RPMI8226 (cell line): ENCODE measurements around the gene CTDSP1.
A peak's percentile ranks its signal among the peaks of the same experiment; 100 is the strongest.

Experiments used
- DNase-seq: peaks from one replicate; pipeline ENCODE4 v3.0.0-alpha.2; 2015

The CTDSP1 gene

GRCh38 chr2:218399391-218400166 is at the start of gene CTDSP1:
TSS of gene CTDSP1 (plus strand) at chr2:218399868. CDS start at chr2:218400091, 223 bp downstream.
- peak; percentile 94 for DNase-seq

- no peak for DNase-seq
Measured at GRCh38 chr2:218354045-218354444, 45.6 kb upstream of the CTDSP1 start.

GRCh38 chr2:218354850-218355443 is 44.7 kb upstream of the CTDSP1 start:
- no peak for DNase-seq

- DNase-seq = no peak
Measured at GRCh38 chr2:218357236-218358177, 42.2 kb upstream of the CTDSP1 start.

GRCh38 chr2:218360453-218360852 is 39.2 kb upstream of the CTDSP1 start:
- DNase-seq = no peak

GRCh38 chr2:218362606-218363005 is 37.1 kb upstream of the CTDSP1 start:
- no peak for DNase-seq

- DNase-seq = no peak
Measured at GRCh38 chr2:218363736-218364135, 35.9 kb upstream of the CTDSP1 start.

- DNase-seq = no peak
Measured at GRCh38 chr2:218364196-218364595, 35.5 kb upstream of the CTDSP1 start.

GRCh38 chr2:218366621-218367414 is 32.9 kb upstream of the CTDSP1 start:
- DNase-seq = no peak

GRCh38 chr2:218367415-218368149 is 32.1 kb upstream of the CTDSP1 start:
- DNase-seq = peak; percentile 66

GRCh38 chr2:218368150-218368528 is 31.5 kb upstream of the CTDSP1 start:
- no peak for DNase-seq

- no peak for DNase-seq
Measured at GRCh38 chr2:218368621-218369153, 31.0 kb upstream of the CTDSP1 start.

- no peak for DNase-seq
Measured at GRCh38 chr2:218369330-218369729, 30.3 kb upstream of the CTDSP1 start.

- peak; percentile 33 for DNase-seq
Measured at GRCh38 chr2:218370410-218371063, 29.1 kb upstream of the CTDSP1 start.

GRCh38 chr2:218371983-218372350 is 27.7 kb upstream of the CTDSP1 start:
- no peak for DNase-seq

GRCh38 chr2:218374795-218375194 is 24.9 kb upstream of the CTDSP1 start:
- DNase-seq = no peak

- DNase-seq = no peak
Measured at GRCh38 chr2:218375212-218375611, 24.5 kb upstream of the CTDSP1 start.

GRCh38 chr2:218378053-218378452 is 21.6 kb upstream of the CTDSP1 start:
- DNase-seq = no peak

- no peak for DNase-seq
Measured at GRCh38 chr2:218381916-218382366, 17.7 kb upstream of the CTDSP1 start, which contains the start of gene SLC11A1. TSS of gene SLC11A1 (plus strand) at chr2:218382273. CDS start at chr2:218382369, 96 bp downstream.

- no peak for DNase-seq
Measured at GRCh38 chr2:218382785-218383184, 16.9 kb upstream of the CTDSP1 start.
